ENCODE data around the gene CBS.
"Not testable (repeated sequence)": the region's sequence is repeated elsewhere in the genome, so short reads cannot be mapped to it uniquely, and the experiment has no call there.

DNA sequence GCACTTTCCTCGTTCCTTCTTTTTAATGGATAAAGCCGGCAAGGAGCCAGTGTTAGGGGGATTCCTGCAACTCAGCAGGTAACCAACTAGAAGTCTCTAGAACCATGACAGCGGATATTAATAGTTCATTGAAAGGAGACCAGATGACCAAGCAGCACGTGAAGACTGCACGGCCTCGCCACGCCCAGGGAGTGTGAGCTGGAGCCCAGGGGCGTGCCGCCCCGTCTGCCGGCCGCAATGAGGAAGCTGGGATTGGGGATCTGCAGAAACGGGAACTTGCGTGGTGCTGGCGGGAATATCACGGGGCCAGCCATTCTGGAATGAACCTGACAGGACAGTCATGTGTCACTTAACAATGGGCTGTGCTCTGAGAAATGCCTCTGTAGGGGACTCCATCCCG, 38.7 kb downstream of the CBS start:
- TF ChIP-seq, protein P1, sequence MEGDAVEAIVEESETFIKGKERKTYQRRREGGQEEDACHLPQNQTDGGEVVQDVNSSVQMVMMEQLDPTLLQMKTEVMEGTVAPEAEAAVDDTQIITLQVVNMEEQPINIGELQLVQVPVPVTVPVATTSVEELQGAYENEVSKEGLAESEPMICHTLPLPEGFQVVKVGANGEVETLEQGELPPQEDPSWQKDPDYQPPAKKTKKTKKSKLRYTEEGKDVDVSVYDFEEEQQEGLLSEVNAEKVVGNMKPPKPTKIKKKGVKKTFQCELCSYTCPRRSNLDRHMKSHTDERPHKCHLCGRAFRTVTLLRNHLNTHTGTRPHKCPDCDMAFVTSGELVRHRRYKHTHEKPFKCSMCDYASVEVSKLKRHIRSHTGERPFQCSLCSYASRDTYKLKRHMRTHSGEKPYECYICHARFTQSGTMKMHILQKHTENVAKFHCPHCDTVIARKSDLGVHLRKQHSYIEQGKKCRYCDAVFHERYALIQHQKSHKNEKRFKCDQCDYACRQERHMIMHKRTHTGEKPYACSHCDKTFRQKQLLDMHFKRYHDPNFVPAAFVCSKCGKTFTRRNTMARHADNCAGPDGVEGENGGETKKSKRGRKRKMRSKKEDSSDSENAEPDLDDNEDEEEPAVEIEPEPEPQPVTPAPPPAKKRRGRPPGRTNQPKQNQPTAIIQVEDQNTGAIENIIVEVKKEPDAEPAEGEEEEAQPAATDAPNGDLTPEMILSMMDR (IDR thresholded peaks at IDR 0.05; ENCODE audit: low read length) = not testable (repeated sequence)
- TF ChIP-seq EZH2 (optimal IDR thresholded peaks at IDR 0.05; ENCODE audit: low read depth, low read length) = not testable (repeated sequence)
